K562 (cell line): ENCODE results near the gene PPP1R14C. TPM values are rescaled to one million over a fixed set of nuclear protein-coding genes. Genes with fewer than 3 reads are reported as not detected.

Experiments used
- BMI1 ChIP-seq: fragments of 150-350 bp; IDR thresholded peaks from 2 replicates; pipeline ENCODE4 v1.6.1; 2014; ENCODE audit warnings: low read length
- EP400 ChIP-seq: fragments of 450-650 bp; IDR thresholded peaks from 2 replicates; pipeline ENCODE4 v1.6.1; 2017; ENCODE audit warnings: antibody characterized with exemption, mild to moderate bottlenecking, moderate library complexity
- ETV1 ChIP-seq: fragments of 450-650 bp; conservative IDR thresholded peaks from 2 replicates; pipeline ENCODE4 v1.6.1; 2016; ENCODE audit warnings: missing genetic modification characterization, control low read depth, low read depth, missing compliant biosample characterization
- NR4A1 ChIP-seq, 2 experiments: fragments of 250-450 bp in 1 of 2; fragments of 450-650 bp in 1 of 2; sonication (Bioruptor Pico) in 1 of 2; IDR thresholded peaks; 2 replicates each; pipeline versions ENCODE4 v1.4.0 to v1.6.1; 2016 to 2020; ENCODE audit warnings: mild to moderate bottlenecking in 2 of 2, missing compliant biosample characterization in 1 of 2, missing genetic modification characterization in 1 of 2, moderate library complexity in 1 of 2
- PTRF ChIP-seq: fragments of 450-650 bp; IDR thresholded peaks from 2 replicates; pipeline ENCODE4 v1.6.1; 2016; ENCODE audit warnings: mild to moderate bottlenecking, missing genetic modification characterization, missing compliant biosample characterization
- PTTG1 ChIP-seq: fragments of 450-650 bp; IDR thresholded peaks from 2 replicates; pipeline ENCODE4 v1.6.1; 2016; ENCODE audit warnings: low read depth, mild to moderate bottlenecking, missing genetic modification characterization, missing compliant biosample characterization
- RBM14 ChIP-seq: fragments of 200-400 bp; formaldehyde crosslinking; IDR thresholded peaks from 2 replicates; pipeline ENCODE4 v1.6.1; 2018; ENCODE audit warnings: low read depth, mild to moderate bottlenecking, low read length, moderate library complexity, borderline replicate concordance; ENCODE audit not compliant: insufficient read depth
- SAFB ChIP-seq: fragments of 200-400 bp; formaldehyde crosslinking; IDR thresholded peaks from 2 replicates; pipeline ENCODE4 v1.6.1; 2017; ENCODE audit warnings: low read depth, low read length, borderline replicate concordance
- VEZF1 ChIP-seq: fragments of 200-800 bp; sonication (Bioruptor generic); IDR thresholded peaks from 2 replicates; pipeline ENCODE4 v1.6.1; 2017; ENCODE audit warnings: missing genetic modification characterization, missing compliant biosample characterization
- ZNF12 ChIP-seq: sonication (generic); formaldehyde crosslinking; IDR thresholded peaks from 2 replicates; pipeline ENCODE4 v1.4.0; 2020; ENCODE audit warnings: mild to moderate bottlenecking, missing genetic modification reagents
- ZNF583 ChIP-seq: fragments of 250-450 bp; sonication (Bioruptor Pico); IDR thresholded peaks from 2 replicates; pipeline ENCODE4 v1.4.0; 2020
- ZNF740 ChIP-seq, 3 experiments: fragments of 200-800 bp in 1 of 3; sonication (Bioruptor generic) in 1 of 3; sonication (generic) in 1 of 3; formaldehyde crosslinking in 1 of 3; IDR thresholded peaks; 2 replicates each; pipeline versions ENCODE4 v1.6.1 to v1.8.0; 2016 to 2022; ENCODE audit warnings: mild to moderate bottlenecking in 2 of 3, missing compliant biosample characterization in 2 of 3, missing genetic modification characterization in 2 of 3, missing genetic modification reagents in 1 of 3
- polyA plus RNA-seq, 8 experiments: library from polyadenylated mRNA; depleted of rRNA in 4 of 8; stranded (reverse) in 5 of 8; unstranded in 3 of 8; fragments of >200 nt; fragmentation: Nextera tagmentation in 2 of 8; fragmentation: Illumina TruSeq in 1 of 8; extraction: Ambion mirVana in 2 of 8; extraction: Trizol in 1 of 8; gene quantifications; 2 replicates each; pipeline versions ENCODE4 v1.2.1 to v1.2.3, GENCODE V29; 2011 to 2014; ENCODE audit warnings: inconsistent platforms in 1 of 8, missing spikeins in 1 of 8
- total RNA-seq, 7 experiments: library from RNA; depleted of rRNA in 6 of 7; stranded (reverse); fragments of >200 nt in 6 of 7; fragmentation: Illumina TruSeq in 2 of 7; extraction: Trizol in 2 of 7; gene quantifications; 2 replicates each; pipeline versions ENCODE4 v1.2.1 to v1.2.3, GENCODE V29; 2011 to 2021; ENCODE audit warnings: low replicate concordance in 1 of 7
- TF ChIP-seq, protein P1 (sequence below): fragments of 250-450 bp; sonication (Bioruptor Pico); IDR thresholded peaks from 2 replicates; pipeline ENCODE4 v1.5.0; 2022; ENCODE audit warnings: mild to moderate bottlenecking
- TF ChIP-seq, protein P2 (sequence below): sonication (generic); formaldehyde crosslinking; IDR thresholded peaks from 2 replicates; pipeline ENCODE4 v1.8.0; 2022; ENCODE audit warnings: mild to moderate bottlenecking, missing genetic modification reagents, borderline replicate concordance
- TF ChIP-seq, protein P3 (sequence below): fragments of 450-650 bp; conservative IDR thresholded peaks from 2 replicates; pipeline ENCODE4 v1.6.1; 2016; ENCODE audit warnings: missing genetic modification characterization, low read depth, mild to moderate bottlenecking, missing compliant biosample characterization, moderate library complexity

Gene PPP1R14C
- total and polyA plus RNA-seq, 9 of the 15 experiments (the other 6 are each of a cell fraction or from before 2014, with no cell fraction given) = 4.5 to 16.6 (median 11.9) TPM

- TF ChIP-seq ZNF740 (CRISPR knock-in tag; IDR thresholded peaks at IDR 0.05) = no peak
- 0 out of 4 replicates have a peak, but pooled peaks of 1 of the 2 experiments have one; percentile 66 for TF ChIP-seq ZNF740 (tag; IDR thresholded peaks at IDR 0.05)
- peak; percentile 47; the same call in 1 of the 2 replicates for TF ChIP-seq ZNF583
- TF ChIP-seq, protein P1, sequence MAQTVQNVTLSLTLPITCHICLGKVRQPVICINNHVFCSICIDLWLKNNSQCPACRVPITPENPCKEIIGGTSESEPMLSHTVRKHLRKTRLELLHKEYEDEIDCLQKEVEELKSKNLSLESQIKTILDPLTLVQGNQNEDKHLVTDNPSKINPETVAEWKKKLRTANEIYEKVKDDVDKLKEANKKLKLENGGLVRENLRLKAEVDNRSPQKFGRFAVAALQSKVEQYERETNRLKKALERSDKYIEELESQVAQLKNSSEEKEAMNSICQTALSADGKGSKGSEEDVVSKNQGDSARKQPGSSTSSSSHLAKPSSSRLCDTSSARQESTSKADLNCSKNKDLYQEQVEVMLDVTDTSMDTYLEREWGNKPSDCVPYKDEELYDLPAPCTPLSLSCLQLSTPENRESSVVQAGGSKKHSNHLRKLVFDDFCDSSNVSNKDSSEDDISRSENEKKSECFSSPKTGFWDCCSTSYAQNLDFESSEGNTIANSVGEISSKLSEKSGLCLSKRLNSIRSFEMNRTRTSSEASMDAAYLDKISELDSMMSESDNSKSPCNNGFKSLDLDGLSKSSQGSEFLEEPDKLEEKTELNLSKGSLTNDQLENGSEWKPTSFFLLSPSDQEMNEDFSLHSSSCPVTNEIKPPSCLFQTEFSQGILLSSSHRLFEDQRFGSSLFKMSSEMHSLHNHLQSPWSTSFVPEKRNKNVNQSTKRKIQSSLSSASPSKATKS (CRISPR knock-in tag) = no peak
- no peak for TF ChIP-seq EP400
- TF ChIP-seq BMI1 = no peak
- no peak for TF ChIP-seq VEZF1 (CRISPR knock-in tag)
- TF ChIP-seq ETV1 = no peak
- no peak for TF ChIP-seq ZNF12 (CRISPR knock-in tag)
- TF ChIP-seq PTTG1 (tag) = peak; percentile 65
- no peak for TF ChIP-seq SAFB
- TF ChIP-seq, protein P2, sequence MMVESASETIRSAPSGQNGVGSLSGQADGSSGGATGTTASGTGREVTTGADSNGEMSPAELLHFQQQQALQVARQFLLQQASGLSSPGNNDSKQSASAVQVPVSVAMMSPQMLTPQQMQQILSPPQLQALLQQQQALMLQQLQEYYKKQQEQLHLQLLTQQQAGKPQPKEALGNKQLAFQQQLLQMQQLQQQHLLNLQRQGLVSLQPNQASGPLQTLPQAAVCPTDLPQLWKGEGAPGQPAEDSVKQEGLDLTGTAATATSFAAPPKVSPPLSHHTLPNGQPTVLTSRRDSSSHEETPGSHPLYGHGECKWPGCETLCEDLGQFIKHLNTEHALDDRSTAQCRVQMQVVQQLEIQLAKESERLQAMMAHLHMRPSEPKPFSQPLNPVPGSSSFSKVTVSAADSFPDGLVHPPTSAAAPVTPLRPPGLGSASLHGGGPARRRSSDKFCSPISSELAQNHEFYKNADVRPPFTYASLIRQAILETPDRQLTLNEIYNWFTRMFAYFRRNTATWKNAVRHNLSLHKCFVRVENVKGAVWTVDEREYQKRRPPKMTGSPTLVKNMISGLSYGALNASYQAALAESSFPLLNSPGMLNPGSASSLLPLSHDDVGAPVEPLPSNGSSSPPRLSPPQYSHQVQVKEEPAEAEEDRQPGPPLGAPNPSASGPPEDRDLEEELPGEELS (CRISPR knock-in tag) = no peak
- TF ChIP-seq NR4A1 (CRISPR knock-in tag; IDR thresholded peaks at IDR 0.05) = no peak
- 0 out of 2 replicates have a peak, but pooled peaks have one; percentile 34 for TF ChIP-seq NR4A1 (tag; IDR thresholded peaks at IDR 0.05)
- TF ChIP-seq RBM14 = no peak
- TF ChIP-seq, protein P3, sequence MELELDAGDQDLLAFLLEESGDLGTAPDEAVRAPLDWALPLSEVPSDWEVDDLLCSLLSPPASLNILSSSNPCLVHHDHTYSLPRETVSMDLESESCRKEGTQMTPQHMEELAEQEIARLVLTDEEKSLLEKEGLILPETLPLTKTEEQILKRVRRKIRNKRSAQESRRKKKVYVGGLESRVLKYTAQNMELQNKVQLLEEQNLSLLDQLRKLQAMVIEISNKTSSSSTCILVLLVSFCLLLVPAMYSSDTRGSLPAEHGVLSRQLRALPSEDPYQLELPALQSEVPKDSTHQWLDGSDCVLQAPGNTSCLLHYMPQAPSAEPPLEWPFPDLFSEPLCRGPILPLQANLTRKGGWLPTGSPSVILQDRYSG = peak; percentile 67; the same call in 1 of the 2 replicates
- 0 out of 2 replicates have a peak, but pooled peaks have one; percentile 27 for TF ChIP-seq PTRF
Observed at GRCh38 chr6:150296890-150297289, 154.0 kb downstream of the PPP1R14C start (continued).
